PC-3 (cell line): ENCODE data around the gene CDC25B. TPM values are rescaled to one million over a fixed set of nuclear protein-coding genes. Genes with fewer than 3 reads are reported as not detected.

Experiments used
- ATAC-seq: fragments of 200-7000 bp; cut with Tn5 transposase; 2 replicates; pipeline ENCODE4 v1.9.1; 2020; ENCODE audit warnings: mild to moderate bottlenecking, moderate library complexity
- BruUV-seq: library from RNA; stranded (reverse); fragments of 400-500 nt; replicated peaks from 2 replicates; lab custom pipeline; 2021; lab: Mats Ljungman, UMichigan
- CTCF ChIA-PET: fragments of 300-600 bp; sonication (Branson Sonifier 250); formaldehyde crosslinking; loops from one replicate; lab custom pipeline; 2022; ENCODE audit warnings: antibody characterized with exemption; lab: Charles Lee
- POLR2A ChIA-PET: fragments of 300-600 bp; sonication (Branson Sonifier 250); formaldehyde crosslinking; loops from one replicate; lab custom pipeline; 2022; ENCODE audit warnings: antibody characterized with exemption; ENCODE audit not compliant: unreplicated experiment; lab: Charles Lee
- DNase-seq: peaks from one replicate; pipeline ENCODE4 v3.0.0-alpha.2; 2015
- H2AFZ ChIP-seq: fragments of 300-600 bp; sonication (generic); 2 replicates; pipeline ENCODE4 v1.6.0; 2016; ENCODE audit warnings: antibody characterized with exemption, low read length
- H3F3A ChIP-seq: fragments of 300-600 bp; sonication (generic); one replicate; pipeline ENCODE4 v1.6.0; 2017; ENCODE audit warnings: antibody characterized with exemption, low read length, control low read depth, mild to moderate bottlenecking; ENCODE audit not compliant: unreplicated experiment
- H3K27ac ChIP-seq: fragments of 300-600 bp; sonication (generic); 2 replicates; pipeline ENCODE4 v1.5.1; 2016; ENCODE audit warnings: mild to moderate bottlenecking, low read length
- H3K27me3 ChIP-seq: fragments of 300-600 bp; sonication (generic); 2 replicates; pipeline ENCODE4 v1.6.1; 2016; ENCODE audit warnings: low read length, mixed read lengths
- H3K36me3 ChIP-seq: fragments of 300-600 bp; sonication (generic); 2 replicates; pipeline ENCODE4 v1.6.1; 2016; ENCODE audit warnings: low read depth, mixed run types, low read length, mixed read lengths
- H3K4me1 ChIP-seq: fragments of 300-600 bp; sonication (generic); 2 replicates; pipeline ENCODE4 v1.5.1; 2016; ENCODE audit warnings: low read length; ENCODE audit not compliant: insufficient read depth
- H3K4me2 ChIP-seq: fragments of 300-600 bp; sonication (generic); 2 replicates; pipeline ENCODE4 v1.6.0; 2016; ENCODE audit warnings: low read length
- H3K4me3 ChIP-seq: fragments of 300-600 bp; sonication (generic); 2 replicates; pipeline ENCODE4 v1.5.1; 2016; ENCODE audit warnings: mild to moderate bottlenecking, low read length, mixed read lengths
- H3K79me2 ChIP-seq: fragments of 300-600 bp; sonication (generic); 2 replicates; pipeline ENCODE4 v1.6.1; 2017; ENCODE audit warnings: low read length, mixed read lengths
- H3K9ac ChIP-seq: fragments of 300-600 bp; sonication (generic); 2 replicates; pipeline ENCODE4 v1.6.0; 2016; ENCODE audit warnings: mild to moderate bottlenecking, low read length
- H3K9me2 ChIP-seq: fragments of 300-600 bp; sonication (generic); replicated peaks from 2 replicates; pipeline ENCODE4 v1.6.1; 2016; ENCODE audit warnings: mixed run types, low read length, mixed read lengths
- H3K9me3 ChIP-seq: fragments of 300-600 bp; sonication (generic); 2 replicates; pipeline ENCODE4 v1.6.1; 2016; ENCODE audit warnings: low read length, mixed read lengths
- H4K20me1 ChIP-seq: fragments of 300-600 bp; sonication (generic); 2 replicates; pipeline ENCODE4 v1.6.1; 2016; ENCODE audit warnings: low read length, mixed read lengths
- EZH2 ChIP-seq: fragments of 300-600 bp; sonication (generic); IDR thresholded peaks from one replicate; pipeline ENCODE4 v1.6.1; 2017; ENCODE audit warnings: antibody characterized with exemption, mild to moderate bottlenecking, low read length; ENCODE audit not compliant: unreplicated experiment
- EZH2phosphoT487 ChIP-seq: fragments of 300-600 bp; sonication (generic); IDR thresholded peaks from 2 replicates; pipeline ENCODE4 v1.6.1; 2018; ENCODE audit warnings: mild to moderate bottlenecking, antibody characterized with exemption, low read length, borderline replicate concordance
- intact Hi-C: fragments of 100-400 bp; cut with micrococcal nuclease; formaldehyde crosslinking; loops from 2 replicates; pipeline ENCODE4 v1.9.0; 2023
- total RNA-seq: library from RNA; depleted of rRNA; stranded (reverse); fragments of >200 nt; gene quantifications from 2 replicates; pipeline ENCODE4 v1.2.3, GENCODE V29; 2014
- TF ChIP-seq, protein P1 (sequence below): fragments of 300-600 bp; sonication (generic); conservative IDR thresholded peaks from 2 replicates; pipeline ENCODE4 v1.5.1; 2017; ENCODE audit warnings: antibody characterized with exemption, low read depth, mild to moderate bottlenecking, low read length

CDC25B gene
- total RNA-seq, 1 experiment from 2014 or later, result 89.7 TPM

DNA sequence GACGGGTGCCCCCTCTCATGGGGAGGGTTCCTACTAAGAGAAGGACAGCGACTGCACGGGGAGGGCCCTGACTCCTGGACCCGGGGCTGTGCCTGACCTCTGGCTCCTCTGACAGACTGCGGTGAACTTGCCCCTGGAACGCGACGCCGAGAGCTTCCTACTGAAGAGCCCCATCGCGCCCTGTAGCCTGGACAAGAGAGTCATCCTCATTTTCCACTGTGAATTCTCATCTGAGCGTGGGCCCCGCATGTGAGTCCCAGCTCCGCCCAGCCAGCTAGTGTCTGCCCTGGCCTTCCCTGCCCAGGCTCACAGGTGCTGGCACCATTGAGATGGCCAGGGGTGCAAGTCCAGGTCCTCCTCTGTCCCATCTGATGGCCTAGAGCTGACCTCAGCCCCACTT is 7.2 kb downstream of the CDC25B start:
- H3K27ac ChIP-seq, result no peak overlapping the region
- peaks cover 80% of the 10 kb centered on the region for H3K36me3 ChIP-seq

GRCh38 chr20:3803854-3804253 is 7.7 kb downstream of the CDC25B start:
- no peaks in the 10 kb centered on the region for H3K9me2 ChIP-seq
- H3K36me3 ChIP-seq, result peaks cover 74% of the 10 kb centered on the region
- POLR2A ChIA-PET, result no interaction called here
- no peaks in the 10 kb centered on the region for H3K9me3 ChIP-seq
- no peak overlapping the region for H3K9ac ChIP-seq
- CTCF ChIA-PET, result no interaction called here
- H3K4me3 ChIP-seq, result no peak overlapping the region
- ATAC-seq (no peak), DNase-seq (no peak)
- H3F3A ChIP-seq, result peaks cover 11% of the 10 kb centered on the region
- H2AFZ ChIP-seq, result no peak overlapping the region
- H3K4me1 ChIP-seq, result peaks cover 41% of the 10 kb centered on the region
- no peaks in the 10 kb centered on the region for H4K20me1 ChIP-seq
- intact Hi-C loops, result no loop called here
- H3K27ac ChIP-seq, result no peak overlapping the region
- TF ChIP-seq, protein P1, sequence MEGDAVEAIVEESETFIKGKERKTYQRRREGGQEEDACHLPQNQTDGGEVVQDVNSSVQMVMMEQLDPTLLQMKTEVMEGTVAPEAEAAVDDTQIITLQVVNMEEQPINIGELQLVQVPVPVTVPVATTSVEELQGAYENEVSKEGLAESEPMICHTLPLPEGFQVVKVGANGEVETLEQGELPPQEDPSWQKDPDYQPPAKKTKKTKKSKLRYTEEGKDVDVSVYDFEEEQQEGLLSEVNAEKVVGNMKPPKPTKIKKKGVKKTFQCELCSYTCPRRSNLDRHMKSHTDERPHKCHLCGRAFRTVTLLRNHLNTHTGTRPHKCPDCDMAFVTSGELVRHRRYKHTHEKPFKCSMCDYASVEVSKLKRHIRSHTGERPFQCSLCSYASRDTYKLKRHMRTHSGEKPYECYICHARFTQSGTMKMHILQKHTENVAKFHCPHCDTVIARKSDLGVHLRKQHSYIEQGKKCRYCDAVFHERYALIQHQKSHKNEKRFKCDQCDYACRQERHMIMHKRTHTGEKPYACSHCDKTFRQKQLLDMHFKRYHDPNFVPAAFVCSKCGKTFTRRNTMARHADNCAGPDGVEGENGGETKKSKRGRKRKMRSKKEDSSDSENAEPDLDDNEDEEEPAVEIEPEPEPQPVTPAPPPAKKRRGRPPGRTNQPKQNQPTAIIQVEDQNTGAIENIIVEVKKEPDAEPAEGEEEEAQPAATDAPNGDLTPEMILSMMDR, result no peak
- no peak for TF ChIP-seq EZH2
- no peak for TF ChIP-seq EZH2phosphoT487
- H3K27me3 ChIP-seq, result no peaks in the 10 kb centered on the region
- H3K79me2 ChIP-seq, result peaks cover 23% of the 10 kb centered on the region
- no TSS peak for BruUV-seq
- H3K4me2 ChIP-seq, result no peak overlapping the region

More for the DNA sequence above, 7.2 kb downstream of the CDC25B start:
- no peak for DNase-seq
- ChIA-PET CTCF (no interaction called here), POLR2A (interaction anchor here (0.5 kb wide), 1 partner anchor 16 kb away, joined by 3 read pairs; no protein-coding TSS in a partner anchor)
- Histone ChIP-seq H2AFZ (no peak overlapping the region), H3K27me3 (no peaks in the 10 kb centered on the region), H3K79me2 (peaks cover 24% of the 10 kb centered on the region), H3K4me2 (no peak overlapping the region), H3K9me2 (no peaks in the 10 kb centered on the region), H3K4me1 (peaks cover 43% of the 10 kb centered on the region), H3F3A (peaks cover 7% of the 10 kb centered on the region), H3K9me3 (no peaks in the 10 kb centered on the region), H3K4me3 (no peak overlapping the region), H4K20me1 (no peaks in the 10 kb centered on the region), H3K9ac (no peak overlapping the region)
- no TSS peak for BruUV-seq
- TF ChIP-seq, protein P1, result no peak
- TF ChIP-seq EZH2phosphoT487, result no peak
- no peak for TF ChIP-seq EZH2
- intact Hi-C loops, result no loop called here
- no peak for ATAC-seq

DNA sequence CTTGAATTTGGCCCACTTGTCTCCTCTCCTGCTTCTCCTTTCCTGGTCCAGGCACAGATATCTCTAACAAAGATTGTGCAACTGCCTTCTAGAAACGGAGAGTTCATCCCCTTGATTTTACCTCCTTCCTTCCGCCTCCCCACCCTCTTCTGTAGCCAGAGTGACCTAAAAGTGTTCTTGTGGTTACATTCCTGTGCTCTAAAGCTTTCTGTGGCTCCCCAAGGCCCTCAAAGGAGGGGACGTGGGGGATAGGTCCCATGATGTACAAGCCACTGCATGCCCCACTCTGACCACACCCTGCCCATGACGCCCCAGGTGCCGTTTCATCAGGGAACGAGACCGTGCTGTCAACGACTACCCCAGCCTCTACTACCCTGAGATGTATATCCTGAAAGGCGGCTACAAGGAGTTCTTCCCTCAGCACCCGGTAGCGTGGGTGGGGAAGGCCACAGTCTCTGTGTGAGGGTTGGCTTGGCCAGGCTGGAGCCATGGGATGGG is 8.2 kb downstream of the CDC25B start:
- Histone ChIP-seq H3K4me1 (peaks cover 40% of the 10 kb centered on the region), H3K4me3 (no peak overlapping the region), H4K20me1 (no peaks in the 10 kb centered on the region), H3K9me3 (no peaks in the 10 kb centered on the region), H3K27me3 (no peaks in the 10 kb centered on the region), H3K27ac (no peak overlapping the region), H3K79me2 (peaks cover 19% of the 10 kb centered on the region), H3K36me3 (peaks cover 70% of the 10 kb centered on the region), H3K4me2 (no peak overlapping the region), H2AFZ (no peak overlapping the region), H3F3A (peaks cover 11% of the 10 kb centered on the region), H3K9me2 (no peaks in the 10 kb centered on the region), H3K9ac (no peak overlapping the region)
- ATAC-seq, result no peak
- no peak for DNase-seq
- ChIA-PET POLR2A (no interaction called here), CTCF (no interaction called here)
- TF ChIP-seq, protein P1, result no peak
- TF ChIP-seq EZH2phosphoT487 (no peak), EZH2 (no peak)
- BruUV-seq, result no TSS peak
- intact Hi-C loops, result no loop called here
